NCI-H748 (cell line): ENCODE measurements around the gene CD248.
"Not testable (repeated sequence)": the region's sequence is repeated elsewhere in the genome, so short reads cannot be mapped to it uniquely, and the experiment has no call there.

Experiments
- DNase-seq: peaks from one replicate; lab custom pipeline; 2025; ENCODE audit not compliant: unreplicated experiment; lab: John Stamatoyannopoulos, UW

The CD248 gene

DNA sequence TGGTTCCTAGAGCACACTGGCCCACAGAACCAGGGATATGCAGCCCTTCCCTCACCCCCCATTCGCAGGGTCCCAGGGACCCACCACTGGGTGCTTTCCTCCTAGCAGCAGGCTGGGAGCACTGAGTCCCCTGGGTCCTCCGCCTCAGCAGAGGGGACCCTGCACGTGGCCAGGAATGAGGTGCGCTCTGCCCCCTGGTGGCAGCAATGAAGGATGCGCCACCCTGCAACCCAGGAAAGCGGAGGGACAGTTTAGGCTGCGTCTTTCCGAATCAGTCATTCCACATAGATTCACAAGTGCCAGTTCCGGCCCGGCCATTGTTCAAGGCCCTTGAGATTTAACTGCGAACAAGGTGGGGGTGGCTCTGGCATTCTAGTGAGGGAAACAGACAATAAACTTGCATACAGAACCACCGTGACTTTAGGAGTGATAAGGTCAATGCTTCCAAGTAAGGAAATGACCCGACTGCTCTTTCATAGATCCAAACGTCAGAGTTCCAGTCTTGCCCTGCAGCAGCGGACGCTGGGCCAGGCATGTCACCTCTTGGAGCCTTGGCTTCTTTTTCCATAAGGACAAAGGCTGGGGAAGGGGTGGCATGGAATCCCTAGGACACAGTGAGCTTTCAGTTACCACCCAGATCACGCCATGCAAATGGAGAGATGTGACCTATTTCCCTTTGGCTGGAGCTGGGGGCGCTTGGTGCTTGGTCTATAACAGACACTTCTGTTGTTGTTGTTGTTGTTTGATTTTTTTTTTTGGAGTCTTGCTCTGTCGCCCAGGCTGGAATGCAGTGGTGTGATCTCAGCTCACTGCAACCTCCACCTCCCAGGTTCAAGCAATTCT, 11.7 kb upstream of the CD248 start:
- DNase-seq: peak; percentile 70

DNA sequence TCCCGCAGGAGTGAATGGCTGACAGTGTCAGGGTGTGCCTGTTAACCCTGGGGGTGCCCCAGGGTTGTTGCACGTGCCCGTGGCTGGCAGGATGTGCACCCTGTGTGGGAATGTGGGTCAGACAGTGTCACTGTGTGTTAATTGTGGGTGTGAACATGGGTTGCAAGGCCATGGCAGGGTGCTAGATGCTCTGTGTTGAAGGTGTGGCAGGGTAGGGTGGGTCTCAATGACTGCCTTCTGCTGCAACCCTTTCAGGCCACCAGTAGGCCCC, 11.1 kb upstream of the CD248 start:
- no peak for DNase-seq

DNA sequence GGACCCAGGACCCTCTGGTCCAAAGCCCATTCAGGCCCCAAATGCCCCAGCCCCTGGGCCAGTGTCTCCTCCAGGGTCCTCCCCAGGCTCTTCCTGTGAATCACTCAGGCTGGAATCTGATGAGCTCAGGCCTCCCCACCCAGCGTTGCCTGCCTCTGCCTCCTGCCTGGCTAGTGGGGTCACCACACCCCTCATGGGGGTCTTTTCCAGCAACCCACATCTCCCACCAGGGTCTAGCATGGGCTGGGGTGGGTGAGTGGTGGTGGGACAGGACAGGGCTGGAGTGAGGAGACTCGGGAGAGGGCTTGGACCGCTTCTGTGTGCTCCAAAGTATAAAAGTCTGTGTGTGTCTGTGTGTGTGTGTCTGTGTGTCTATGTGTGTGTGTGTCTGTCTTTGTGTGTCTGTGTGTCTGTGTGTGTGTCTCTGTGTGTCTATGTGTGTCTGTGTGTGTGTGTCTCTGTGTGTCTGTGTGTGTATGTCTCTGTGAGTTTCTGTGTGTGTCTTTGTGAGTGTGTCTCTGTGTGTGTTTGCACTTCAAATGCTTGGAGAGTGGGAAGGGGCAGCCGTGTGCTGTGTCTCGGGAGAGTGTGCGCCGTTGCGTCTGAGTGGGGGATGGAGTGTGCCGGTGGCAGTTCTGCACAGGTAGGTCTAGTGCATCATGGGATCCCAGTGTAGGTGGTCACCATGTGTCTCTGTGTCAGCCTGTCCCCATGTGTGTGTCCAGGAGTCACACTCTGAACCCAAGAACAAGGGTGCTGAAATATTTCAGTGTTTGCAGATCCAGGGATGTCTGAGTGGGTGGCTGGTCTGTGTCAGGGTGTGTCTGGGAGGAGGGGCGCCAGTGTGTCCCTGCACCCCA, 10.6 kb upstream of the CD248 start:
- no peak for DNase-seq

DNA sequence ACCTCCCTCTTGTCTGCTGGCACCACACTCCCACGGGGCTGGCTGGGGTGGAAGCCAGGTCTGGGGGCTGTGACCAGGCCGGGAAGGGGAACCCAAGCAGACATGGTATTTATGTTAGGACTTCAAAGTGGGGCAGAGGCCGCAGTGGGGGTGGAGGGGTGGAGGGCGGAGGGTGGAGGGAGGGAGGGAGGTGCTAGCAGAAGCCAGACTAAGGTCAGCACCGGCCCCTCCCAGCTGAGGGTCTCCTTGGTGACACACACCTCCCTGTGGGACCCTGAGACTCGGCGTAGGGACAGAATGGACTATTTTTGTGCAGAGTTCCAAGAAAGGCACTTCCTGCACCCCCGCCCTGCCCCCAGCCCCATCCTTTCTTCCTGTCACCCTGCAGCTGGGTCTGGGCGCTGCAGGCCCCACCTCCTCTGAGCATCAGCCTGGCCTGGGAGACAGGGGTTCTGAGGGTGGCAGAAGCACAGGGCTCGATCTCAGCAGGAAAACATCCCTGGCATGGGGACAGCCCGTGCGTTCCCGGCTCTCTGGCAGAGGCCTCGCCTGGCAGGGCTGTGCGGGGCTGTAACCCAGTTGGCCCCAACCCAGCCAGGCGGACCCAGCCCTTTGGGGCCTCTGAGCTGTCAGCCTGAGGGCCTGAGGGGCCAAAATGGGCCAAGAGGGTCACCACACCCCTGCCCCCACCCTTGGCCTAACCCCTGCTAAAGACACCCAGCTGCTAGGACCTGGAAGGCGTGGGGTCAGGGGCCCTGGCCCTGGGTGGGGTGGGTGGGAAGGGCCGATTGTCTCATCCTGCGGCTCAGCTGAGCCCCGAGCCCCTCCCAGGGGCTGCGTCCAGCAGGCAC, 9.6 kb upstream of the CD248 start:
- no peak for DNase-seq

DNA sequence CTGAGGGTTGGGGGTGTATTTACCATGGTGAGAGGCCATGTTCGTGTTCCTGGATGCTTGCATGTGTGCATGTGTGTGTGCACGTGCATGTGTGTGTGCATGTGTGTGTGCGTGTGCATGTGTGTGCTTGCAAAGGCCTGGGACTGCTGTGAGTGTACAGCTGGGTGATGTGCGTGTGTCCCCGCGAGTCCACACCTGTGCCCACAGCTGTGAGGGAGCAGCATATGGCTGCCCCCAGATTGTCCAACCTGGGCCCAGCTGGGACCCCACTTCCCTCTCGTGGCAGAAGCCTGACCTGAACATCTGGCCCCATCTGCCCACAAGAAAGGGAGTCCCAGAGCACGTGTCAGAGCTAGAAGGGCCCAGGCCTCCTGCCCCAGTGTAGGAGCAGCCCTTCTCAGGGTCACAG, 8.4 kb upstream of the CD248 start:
- DNase-seq: no peak

DNA sequence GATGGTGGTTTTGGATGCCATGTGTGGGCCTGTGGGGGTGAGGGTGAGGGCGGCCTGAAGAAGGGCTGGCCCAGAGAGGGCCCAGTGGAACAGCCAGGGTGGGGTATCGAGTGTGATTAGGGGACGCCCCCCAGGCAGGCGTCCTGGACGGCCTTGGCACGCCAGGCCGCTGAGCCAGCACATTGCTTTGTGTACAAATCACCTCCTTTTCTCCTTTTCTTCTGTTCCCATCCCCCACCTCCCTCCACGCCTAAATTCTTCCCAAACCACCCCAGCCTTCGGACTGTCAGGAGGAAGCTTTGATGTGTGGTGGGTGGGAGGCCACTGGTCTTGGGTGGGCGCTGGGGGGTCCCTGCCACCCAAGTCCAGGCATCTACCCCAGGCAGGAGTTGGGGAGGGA, 7.8 kb upstream of the CD248 start:
- no peak for DNase-seq

DNA sequence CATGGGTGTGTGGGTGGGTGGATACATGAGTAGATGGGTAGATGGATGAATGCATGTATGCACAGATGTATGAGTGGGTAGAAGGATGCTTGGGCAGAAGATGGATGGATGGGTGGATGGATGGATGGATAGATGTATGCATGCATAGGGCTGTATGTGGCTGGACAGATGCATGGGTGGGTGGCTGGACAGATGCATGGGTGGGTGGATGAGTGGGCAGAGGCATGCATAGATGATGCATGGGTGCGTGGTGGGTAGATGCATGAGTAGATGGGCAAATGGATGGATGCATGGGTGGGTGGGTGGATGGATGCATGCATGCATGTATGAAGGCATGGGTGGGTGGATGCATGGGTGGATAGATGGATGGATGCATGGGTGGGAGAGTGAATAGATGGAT, 6.8 kb upstream of the CD248 start:
- DNase-seq: no peak

DNA sequence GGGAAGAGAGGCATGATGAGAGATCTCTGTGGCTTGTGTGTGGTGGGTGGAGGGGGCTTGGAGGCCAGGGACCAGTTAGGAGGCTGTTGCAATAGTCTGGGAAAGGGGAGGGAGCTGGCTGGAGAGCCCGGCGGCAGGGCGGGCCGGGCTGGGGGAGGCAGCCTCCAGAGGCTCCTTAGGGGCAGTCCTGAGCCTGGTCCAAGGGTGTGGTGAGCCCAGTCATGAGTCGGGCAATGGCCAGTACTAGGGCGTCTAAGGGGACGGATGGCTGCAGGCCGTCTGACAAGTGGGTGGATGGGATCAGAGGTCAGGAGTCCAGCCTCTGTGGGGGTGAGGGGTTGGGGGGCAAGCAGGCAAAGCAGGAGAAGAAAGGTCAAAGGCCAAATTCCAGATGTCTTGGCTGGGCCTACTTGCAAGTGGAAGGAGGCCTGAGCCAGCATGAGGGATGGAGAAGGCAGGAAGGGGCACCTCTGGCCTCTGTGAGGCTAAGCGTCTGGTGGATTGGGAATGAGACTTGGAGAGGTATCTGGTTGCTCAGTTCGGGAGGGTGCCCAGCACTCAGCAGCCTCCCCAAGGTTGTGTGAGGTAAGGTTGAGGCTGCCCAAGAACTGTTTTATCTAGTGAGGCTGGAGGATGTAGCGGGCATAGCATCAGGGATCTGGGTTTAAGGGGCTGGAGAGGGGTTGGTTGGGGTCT, 6.0 kb upstream of the CD248 start:
- no peak for DNase-seq

DNA sequence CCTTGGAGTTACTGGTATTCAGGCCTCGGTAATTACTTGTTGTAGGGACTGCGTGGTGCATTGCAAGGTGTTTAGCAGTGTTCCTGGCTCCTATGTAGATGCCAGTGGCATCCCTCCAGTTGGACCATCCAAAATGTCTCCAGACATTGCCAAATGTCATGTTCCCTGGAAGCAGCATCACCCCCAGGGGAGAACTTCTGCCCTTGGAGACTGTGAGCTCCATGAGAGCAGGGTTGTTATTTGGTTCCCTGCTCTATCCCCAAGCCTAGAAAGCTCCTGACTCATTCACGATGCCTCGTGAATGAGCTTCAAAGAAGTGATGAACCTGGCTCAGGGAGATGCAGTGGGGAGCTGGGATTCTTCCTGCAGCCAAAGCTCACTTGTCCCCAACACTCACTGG, 4.8 kb upstream of the CD248 start:
- DNase-seq: no peak

DNA sequence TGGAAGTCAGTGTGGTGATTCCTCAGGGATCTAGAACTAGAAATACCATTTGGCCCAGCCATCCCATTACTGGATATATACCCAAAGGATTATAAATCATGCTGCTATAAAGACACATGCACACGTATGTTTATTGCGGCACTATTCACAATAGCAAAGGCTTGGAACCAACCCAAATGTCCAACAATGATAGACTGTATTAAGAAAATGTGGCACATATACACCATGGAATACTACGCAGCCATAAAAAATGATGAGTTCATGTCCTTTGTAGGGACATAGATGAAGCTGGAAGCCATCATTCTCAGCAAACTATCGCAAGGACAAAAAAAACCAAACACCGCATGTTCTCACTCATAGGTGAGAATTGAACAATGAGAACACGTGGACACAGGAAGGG, 3.9 kb upstream of the CD248 start:
- not testable (repeated sequence) for DNase-seq

DNA sequence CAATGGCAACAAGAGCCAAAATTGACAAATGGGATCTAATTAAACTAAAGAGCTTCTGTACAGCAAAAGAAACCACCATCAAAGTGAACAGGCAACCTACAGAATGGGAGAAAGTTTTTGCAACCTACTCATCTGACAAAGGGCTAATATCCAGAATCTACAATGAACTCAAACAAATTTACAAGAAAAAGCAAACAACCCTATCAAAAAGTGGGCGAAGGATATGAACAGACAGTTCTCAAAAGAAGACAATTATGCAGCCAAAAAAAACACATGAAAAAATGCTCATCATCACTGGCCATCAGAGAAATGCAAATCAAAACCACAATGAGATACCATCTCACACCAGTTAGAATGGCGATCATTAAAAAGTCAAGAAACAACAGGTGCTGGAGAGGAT, 3.4 kb upstream of the CD248 start:
- DNase-seq: not testable (repeated sequence)

DNA sequence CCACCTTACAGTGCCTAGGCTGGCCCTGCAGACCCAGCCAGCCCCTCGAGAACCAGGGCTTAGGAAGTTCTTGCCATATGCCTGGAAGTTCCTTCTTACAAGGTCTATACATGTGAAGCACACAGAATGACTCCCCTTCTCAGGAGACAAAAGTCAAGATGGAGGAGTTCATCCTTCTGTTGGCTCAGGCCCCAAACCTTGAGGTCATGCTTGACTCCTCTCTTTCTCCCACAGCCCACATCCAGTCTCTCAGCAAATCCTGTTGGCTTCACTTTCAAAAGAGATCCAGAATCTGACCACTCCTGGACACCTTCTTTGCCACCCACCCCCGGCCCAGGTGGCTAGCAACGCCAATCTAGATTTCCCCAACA, 1.7 kb upstream of the CD248 start:
- DNase-seq: no peak

DNA sequence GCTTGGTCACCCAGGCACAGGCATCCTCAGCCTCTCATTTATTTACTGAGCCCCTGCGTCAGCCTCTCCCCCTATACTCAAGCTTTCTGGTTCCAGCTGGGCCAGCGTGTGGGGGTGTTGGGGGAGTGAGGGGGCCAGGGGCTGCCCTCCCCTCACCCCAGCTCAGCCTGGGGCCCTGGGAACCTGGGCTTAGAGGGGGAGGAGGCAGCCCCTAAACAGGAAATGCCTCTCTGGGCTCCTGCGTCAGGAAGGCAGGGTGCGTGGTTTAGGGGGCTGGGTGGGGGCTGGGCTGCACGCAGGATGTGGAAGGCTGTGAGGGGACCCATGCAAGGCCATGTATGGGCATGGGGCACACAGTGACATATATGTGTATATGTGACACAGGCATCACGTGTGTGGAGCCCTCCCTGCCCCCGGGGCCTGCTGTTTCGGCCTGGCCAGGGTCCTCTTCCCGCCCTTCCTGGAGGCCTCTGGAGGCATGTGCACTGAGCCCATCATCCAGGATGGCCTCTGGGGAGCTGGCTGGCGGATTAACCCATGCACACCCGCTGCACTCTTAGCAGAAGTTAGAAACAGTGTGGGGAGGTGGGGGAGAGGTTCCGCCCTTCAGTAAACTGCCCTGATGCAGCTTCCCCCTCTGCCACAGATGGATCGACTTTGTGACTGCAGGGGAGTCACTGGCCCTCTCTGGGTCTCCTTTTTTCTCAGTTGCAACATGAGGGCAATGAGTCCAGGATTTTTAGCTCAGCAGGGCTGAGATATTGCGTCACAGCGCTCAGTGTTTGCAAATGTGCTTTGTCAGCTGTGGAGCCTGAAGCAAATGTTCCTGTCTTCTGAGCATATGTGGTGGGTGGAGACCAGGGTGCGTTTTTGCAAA, 1.1 kb upstream of the CD248 start:
- DNase-seq: no peak

DNA sequence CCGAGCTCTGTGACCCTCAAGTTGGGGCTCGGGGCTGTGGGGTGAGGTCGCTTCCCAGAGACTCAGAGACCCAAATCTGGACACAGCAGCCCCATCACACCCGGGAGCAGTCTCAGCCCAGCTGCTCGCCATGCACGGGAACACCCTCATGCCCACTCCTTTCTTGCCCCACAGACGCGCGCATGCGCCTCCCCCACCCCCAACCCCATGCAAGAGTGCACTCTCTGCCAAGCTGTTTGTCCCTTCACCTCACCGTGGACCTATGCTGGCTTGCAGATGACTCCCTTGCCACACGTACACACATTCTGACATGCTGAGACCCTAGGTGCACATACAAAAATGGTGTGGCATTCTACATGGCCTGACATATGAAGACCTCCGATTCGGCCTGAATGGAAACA, 478 bp upstream of the CD248 start:
- no peak for DNase-seq

DNA sequence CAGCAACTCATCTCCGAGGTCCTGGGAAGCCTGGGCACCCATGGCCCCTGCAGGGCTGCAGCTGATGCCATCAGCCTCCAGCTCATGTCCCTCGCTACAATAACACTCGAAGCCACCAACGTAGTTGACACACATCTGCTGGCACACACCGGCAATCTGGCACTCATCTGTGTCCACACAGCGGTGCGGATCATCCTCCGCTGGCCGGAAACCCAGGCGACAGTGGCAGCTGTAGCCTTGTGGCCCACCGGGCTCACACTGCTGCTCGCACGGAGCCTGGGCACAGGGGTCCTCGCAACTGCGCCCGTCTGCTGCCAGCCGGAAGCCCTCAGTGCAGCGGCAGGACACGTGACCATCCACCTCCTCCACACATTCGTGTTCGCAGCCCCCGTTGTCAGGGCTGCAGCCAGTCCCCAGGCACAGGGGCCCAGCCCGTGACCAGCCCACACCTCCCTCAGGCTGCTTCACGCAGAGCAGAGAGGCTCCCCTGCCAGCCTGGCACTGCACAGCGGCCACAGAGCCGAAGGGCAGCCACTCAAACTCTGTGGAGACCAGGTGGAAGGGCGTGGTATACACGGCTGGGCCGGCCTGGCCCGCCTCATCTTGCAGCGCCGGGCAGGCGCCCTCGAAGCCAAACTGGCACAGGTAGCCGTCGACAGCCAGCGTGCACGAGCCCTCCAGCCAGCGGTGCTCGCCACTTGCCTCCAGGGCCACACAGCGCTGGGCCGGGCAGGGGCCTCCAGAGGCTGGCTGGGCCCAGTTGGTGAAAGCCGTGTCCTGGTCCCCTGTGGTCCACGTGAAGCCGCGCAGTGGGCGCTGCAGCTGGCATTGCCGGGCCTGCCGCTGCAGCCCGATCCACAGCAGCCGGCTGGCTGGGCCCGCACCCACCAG, 678 bp downstream of the CD248 start:
- DNase-seq: no peak

DNA sequence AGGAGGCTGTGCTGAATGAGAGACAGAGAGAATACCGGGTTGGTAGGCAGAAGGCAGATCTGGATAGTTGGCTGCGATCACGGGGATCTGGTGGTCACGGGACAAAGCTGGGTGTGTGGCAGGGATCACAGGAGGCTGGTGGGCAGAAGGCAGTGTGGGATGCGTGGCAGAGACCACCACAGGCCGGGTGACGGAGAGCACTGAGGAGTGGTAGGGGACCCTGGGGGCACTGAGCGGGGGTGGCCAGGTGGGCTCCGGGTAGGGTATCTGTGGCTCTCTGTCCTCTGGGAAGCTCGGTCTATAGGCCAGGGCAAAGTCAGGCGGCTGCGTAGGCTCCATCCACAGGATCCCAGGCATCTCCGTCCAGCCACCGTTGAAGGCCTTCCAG, 1.4 kb downstream of the CD248 start:
- no peak for DNase-seq

DNA sequence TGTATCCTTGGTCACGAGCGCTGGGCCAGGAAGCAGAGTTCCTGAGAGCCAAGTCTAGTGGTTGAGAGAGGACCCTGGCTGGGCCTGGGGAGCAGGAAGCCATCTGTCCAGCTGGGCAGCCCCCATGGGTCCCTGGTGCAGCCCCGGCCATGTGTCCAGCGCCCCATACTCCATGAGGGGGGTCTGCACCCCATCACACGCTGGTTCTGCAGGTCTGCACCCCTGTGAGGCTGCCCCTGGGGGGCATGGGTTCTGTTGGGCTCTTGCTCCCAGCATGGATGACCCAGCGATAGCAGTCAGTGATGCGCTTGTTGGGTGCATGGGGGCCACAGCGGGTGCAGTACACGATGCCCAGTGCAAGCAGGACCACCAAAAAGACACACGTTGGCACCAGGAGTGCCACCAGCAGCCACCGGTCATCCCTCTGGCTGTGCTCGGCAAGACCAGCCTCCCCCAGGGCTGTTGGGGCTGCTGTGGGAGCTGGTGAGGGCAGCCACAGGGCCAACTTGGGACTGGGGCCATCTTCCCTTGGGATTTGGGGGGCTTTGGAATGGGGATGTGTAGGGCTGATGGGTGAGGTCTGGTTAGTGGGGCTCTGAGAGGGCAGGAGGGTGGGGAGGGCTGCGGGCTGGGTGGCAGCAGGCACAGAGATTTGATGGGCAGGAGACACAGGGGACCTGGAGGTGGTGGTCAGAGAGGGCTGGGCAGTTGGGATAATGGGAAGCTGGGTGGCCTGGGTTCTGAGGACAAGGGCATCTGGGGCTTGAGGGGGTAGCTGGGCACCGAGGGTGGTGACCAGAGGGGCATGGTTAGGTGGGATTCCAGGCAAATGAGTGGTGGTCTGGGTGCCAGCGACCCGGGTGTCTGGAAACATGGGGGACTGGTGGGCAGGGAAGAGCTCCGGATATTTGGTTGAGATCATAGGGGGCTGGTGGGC, 2.0 kb downstream of the CD248 start:
- no peak for DNase-seq

DNA sequence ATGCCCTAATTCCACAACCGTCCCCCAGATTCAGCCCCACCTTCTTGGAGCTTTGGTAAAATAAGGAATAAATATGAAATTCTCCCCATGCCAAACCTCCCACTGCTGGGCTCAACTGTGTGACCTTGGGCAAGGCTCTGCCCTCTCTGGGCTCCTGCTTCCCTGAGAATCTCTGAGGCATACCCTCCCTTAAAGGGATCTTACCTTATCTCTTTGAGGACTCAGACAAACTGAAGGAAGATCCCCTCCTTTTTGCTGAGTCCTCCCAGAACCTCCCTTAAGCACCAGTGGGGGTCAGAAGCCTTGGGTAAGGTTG, 2.7 kb downstream of the CD248 start:
- DNase-seq: no peak
